HUDEP-2 (cell line): ENCODE measurements around the gene YY1.
"Not testable (repeated sequence)": the region's sequence is repeated elsewhere in the genome, so short reads cannot be mapped to it uniquely, and the experiment has no call there.

Experiments
- DNase-seq, 76 experiments: peaks; one replicate each; lab custom pipeline; 2025; ENCODE audit not compliant: unreplicated experiment in 76 of 76; lab: John Stamatoyannopoulos, UW

The YY1 gene

DNA sequence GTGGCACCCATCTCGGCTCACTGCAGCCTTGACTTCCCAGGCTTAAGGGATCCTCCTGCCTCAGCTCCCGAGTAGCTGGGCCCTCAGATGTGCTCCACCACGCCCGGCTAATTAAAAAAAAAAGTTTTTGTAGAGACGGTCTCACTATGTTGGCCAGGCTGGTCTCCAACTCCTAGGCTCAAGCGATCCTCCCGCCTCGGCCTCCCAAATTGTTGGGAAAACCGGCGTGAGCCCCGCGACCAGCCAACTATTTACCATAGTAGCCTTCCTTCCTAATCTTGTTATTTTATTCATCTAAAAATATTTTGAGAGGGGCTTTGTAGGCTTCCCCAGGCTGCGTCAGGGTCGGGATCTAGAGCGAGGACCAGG lies 25.4 kb upstream of the YY1 start:
- peak in 5 of 76 experiments; percentile 22 to 71 (median 38) for DNase-seq

DNA sequence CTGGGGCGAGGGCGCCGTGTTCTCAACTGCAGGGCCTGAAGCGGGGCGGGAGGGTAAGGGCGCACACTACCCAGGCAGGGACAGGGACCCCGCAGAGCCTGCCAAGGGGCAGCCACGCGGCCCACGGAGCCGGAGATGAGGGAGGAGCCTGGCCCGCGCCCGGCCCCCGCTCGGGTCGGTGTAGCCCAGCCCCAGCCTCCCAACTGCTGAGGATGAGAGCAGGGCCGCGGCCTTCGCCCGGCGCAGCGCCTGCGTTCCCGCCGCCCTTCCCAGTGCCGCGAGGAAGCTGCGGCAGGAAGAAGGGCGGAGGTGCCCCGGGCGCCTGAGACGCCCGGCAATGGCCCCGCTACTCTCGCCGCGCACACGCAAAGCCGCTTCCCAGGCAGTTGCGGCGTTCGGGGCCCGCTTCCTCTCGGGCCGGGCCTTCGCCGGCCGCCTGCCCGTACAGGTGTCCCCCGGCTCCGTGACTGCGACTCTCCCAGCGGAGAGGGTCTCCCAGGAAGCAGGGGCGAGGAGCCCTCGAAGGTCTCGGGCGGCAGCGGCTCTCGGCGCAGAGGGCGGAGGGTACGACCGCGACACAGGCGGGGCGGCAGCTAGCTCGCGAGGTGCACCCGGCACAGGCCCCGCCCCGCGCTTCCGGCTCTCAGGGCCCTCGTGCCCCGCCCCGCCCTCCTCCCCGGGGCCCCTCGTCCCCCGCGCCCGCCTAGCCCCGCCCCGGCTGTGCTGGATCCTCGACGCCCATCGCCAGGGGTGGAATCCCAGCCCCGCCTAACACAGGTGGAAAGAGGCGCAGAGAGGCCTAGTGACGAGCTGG lies 24.8 kb upstream of the YY1 start:
- DNase-seq, result peak in 75 of 76 experiments; percentile 10 to 96 (median 84)

DNA sequence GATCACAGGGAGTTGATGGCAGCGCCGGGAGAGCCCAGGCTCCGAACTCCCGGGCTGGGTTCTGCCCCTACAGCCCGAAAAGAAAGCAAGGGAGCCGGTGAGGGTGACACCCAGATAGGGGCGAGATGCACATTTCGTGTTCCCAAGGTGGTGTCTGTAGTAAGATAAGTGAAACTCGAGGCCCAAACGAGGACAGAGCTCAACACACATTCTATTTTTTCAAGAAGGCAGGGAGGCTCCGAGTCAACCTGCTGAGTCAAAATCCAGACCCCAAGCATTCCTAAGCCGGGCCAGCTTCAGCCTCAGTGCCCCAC lies 24.2 kb upstream of the YY1 start:
- DNase-seq, result peak in 30 of 76 experiments; percentile 37 to 96 (median 68)

DNA sequence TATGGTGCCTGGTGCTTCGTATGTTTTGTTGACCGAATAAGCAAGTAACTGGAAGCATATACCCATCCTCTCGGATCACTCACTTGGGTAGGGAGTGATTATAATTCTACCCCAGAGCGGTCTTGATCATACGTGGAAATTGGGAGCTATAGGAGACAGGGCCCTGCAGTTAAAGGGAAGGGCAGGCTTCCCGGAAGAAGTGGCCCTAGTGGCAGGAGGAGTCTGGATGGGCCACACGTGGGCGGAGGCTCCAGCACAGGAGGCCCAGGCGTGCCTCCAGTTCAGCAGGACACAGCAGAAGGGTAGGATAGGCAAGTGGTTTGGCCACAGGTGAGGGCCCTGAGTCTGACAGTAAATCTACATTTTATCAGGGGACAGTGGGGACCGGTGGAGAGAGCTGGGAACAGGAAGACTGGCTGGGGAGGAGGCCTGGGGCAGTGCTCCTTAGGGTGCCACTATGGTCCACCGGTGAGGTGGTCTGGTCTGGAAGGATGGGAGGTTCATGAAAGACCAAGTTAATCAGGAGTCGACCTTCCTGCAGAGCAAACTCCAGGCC lies 23.5 kb upstream of the YY1 start:
- DNase-seq, result peak in 13 of 76 experiments; percentile 8 to 39 (median 17)

DNA sequence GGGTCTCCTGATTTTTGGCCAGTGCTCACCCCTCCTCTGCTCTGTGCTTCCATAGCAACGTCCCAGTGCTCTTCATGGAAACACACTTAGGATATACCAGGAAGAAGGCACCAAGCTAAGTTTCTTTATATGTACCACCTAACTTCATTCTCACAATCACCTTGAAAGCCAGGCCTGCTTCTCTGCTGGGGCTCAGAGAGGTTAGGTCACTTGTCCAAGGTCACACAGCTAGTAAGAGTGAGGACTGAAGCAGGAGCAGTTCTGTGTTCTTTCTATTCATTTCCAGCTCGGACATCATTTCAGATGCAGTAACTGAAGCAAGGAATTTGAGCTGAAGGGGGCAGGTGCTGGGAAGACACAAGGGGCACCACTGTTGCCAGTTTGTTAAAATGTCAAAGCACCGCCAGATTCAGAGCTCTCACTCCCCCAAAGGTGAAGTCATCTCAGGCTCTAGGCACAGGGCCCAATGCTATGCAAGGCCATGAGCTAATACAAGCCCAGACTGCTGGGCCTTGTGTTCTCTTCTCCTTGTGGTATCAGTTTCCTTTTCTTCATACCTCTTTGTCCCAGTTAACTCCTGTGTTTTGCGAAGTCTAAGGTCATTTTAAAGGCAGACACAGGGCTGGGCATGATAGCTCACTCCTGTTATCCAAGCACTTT lies 19.7 kb upstream of the YY1 start:
- DNase-seq, result no peak

DNA sequence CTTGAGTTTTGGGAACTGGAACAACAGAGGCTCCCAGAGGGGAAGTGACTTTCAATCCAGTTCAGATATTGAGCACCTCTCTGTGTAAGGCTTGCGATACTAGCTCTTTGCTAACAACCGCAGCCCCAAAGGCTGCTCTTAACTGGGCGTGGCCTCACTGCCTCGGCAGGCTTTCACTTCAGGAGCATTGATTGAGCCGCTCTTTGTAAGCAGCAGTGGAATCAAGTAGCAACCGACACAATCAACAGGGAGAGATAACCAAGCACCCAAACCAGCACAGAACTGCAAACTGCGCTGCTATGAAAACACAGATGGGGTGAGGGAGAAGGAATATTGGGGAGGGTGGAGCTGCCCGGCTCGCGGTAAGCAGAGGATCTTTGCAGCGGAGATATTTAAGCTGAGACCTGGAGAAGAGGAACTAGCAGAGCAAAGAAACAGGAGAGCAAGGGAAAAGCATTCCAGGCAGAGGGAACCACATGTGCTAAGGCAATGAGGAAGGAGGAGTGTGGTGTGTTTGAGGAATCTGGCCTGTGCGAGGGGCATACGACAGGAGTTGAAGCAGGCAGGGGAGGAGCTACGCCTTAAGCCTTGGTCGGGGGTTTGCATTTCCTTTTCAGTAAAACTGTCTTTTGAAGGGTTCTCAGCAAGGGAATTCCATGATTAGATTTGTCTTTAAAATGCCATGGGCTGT lies 17.3 kb upstream of the YY1 start:
- peak in 66 of 76 experiments; percentile 8 to 81 (median 43) for DNase-seq

DNA sequence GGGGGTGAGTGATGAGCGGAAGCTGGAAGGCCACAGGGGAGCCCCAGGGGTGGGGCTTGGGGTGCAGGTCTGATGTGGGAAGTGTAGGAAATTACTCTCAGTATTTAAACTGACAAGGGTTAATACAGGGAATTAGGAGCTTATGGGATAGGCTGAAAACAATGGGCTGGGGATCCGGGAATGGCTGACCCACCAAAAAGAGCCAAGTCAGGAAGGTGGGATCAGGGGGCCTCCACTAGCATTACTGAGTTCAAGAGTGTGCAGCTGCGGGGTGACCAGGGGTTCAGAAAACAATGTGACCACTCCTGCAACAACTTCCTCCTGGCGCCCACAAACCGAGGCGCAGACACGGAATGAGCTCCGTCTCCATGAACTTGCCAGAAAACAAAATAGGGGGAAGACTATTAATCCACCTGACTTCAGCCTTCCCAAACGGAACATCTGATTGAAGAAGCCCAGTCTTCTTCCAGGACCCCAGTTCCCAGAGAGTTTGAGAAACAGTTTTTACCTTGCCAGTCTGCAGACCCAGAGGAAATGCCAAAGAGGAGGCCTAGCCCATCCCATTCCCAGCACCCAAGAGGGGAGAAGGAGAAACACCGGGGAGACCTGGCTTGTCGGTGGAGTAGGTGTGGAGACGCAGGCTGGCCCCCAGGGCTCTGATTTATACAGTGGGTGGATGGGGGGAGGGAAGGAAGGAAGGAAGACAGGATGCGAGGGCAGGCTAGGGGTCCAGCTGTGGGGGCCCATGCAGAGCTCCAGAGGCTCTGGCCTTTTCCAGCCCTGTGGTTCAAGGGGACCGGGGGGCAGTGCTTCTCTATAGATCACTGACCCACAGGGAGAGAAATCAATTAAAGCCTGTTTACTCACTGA lies 16.5 kb upstream of the YY1 start:
- no peak for DNase-seq

DNA sequence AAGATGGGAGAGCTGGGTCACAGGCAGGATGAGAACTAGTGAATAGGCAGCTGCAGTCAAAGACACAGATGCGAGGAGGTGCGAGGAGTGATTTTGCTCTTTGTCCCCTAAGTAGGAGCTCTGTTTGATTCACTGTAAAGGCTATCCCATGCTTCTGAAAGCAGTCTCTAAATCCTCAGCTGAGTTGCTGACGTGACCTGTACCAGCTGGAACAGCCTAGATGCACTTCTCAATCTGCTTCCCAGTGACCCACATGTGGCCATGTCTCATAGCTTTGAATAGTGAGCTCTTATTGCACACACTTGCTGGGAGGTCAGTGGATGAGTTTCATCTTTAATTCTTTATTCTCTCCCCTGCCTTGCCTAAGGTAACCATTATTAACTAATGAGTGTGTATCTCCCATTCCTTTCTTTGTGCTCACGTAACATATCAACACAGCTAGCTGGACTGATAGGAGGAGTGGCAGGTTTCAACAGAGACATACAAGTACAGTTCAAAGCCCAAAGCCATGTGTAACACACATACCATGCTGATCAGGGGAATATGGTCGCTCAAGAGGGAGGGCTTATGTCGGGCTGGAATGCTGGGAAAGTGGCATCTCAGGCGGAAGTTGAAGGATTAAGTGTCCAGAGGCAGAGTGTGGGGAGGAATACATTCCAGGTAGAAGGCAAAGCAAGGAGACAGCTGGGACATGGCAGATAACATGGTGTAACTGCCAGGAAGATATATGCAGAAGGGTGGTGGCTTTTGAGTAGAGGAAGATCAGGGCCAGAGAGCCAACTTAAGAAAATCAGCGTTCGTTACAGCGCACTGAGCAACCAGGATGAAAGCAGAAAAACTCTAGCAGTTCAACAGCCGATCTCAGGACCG lies 15.4 kb upstream of the YY1 start:
- DNase-seq, result peak in 6 of 76 experiments; percentile 5 to 23 (median 10)

DNA sequence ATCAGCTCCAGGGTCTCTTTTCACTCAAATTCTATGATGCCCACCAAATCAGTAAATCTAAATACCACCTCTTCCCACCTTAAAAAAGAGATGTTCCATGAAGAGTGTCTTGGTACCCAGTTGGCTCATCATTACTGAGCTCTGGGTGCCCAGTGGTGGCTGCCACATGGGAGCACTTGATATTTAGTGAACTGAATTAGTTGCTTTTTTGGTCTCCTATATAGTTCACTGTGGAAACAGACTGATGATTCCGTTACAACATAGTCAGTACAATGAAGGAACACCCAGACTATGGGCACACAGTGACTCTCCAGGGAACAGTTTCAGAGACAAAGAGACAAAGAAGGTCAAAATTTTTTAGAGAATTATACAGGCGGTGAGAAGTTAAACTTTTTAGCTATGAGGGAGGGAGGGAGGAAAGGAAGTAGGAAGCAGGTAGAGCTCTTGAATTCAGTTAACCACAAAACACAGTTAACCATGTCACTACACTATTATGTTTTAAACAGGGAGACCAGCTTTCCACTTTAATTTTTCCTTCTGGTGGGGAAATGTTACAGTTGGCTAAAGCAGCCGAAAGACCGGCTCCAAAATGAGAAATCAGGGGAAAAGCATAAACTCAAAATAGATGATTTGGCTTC lies 14.6 kb upstream of the YY1 start:
- DNase-seq, result no peak

DNA sequence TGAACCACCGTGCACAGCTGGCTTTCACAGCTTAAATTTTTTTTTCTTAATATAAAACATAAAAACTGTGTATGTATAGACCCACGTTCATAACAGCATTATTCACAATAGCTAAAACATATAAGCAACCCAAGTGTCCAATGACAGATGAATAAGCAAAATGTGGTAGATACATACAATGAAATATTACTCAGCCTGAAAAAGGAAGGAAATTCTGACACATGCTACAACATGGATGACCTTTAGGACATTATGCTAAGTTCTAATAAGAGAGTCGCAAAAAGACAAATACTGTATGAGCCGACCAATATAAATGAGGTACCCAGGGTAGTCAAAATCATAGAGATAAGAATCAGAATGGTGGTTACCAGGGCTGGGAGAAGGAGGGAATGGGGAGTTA lies 13.8 kb upstream of the YY1 start:
- no peak for DNase-seq

DNA sequence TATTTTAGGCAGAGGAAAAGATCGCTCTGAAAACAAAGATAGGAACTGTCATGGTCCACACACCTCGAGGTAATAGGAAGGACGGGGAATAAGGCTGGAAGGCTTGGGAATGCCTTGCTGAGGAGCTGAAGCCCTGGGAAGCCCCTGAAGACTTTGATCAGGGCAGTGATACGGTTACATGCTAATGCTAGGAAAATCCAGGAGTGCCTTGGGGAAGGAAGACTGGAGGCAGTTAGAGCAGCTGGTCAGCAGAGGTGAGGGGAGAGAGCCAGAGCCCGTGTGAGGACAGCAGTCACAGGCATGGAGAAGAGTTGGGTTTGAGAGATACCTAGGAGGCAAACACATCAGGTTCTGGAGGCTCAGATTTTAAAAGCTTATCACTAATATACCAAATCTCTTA lies 8.6 kb upstream of the YY1 start:
- no peak for DNase-seq

DNA sequence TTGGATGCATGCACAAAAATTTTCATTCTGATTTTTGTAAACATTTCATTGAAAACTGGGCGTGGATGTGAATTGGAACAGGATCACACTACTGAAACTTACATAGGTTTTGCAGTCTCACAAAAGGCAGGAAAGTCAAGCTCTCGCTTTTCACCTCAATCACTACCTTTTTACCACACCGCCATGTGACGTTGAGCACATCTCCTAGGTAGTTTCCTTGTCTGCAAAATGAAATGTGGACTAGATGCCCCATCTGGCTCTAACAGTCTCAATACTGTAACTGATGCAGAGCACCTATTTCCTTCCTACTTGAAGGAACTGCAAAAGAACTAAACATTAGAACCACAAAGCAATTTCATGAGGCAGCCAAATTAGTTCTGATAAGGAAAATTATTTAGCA lies 4.4 kb upstream of the YY1 start:
- DNase-seq, result no peak

DNA sequence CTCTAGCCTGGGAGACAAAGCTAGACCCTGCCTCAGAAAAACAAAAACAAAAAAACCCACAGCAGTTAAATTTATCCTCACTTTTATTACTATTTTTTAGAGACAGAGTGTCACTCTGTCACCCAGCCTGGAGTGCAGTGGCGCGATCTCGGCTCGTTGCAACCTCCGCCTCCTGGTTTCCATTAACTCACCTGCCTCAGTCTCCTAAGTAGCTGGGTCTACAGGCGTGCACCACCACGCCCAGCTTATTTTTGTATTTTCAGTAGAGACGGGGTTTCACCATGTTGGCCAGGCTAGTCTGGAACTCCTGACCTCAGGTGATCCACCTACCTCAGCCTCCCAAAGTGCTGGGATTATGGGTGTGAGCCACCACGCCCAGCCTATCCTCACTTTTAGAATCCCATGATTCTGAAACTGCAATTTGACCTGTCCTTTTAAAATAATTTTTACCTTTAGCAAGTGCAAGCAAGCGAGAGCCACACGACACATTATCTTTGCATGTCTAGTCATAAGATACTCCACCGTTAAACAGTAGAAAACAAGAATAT lies 2.6 kb upstream of the YY1 start:
- DNase-seq, result not testable (repeated sequence)

DNA sequence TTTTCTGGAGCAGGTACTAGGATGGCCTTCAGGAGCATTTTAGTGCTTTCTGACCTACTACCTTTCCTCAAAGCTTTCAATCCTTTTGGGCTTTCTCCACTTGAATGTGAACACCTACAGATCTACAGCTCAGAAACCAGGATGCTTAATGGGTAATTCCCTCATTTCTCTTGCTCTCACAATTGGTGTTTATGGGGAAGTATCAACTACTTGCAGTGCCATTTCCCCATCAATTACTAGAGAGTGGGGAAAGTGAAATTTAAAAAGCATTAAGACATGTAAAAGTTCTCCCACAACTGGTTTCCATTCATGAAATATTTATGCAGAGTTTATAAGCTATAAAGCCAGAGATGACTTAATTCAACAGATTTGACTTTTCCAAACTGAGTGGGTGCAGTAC lies 2.1 kb upstream of the YY1 start:
- no peak for DNase-seq

DNA sequence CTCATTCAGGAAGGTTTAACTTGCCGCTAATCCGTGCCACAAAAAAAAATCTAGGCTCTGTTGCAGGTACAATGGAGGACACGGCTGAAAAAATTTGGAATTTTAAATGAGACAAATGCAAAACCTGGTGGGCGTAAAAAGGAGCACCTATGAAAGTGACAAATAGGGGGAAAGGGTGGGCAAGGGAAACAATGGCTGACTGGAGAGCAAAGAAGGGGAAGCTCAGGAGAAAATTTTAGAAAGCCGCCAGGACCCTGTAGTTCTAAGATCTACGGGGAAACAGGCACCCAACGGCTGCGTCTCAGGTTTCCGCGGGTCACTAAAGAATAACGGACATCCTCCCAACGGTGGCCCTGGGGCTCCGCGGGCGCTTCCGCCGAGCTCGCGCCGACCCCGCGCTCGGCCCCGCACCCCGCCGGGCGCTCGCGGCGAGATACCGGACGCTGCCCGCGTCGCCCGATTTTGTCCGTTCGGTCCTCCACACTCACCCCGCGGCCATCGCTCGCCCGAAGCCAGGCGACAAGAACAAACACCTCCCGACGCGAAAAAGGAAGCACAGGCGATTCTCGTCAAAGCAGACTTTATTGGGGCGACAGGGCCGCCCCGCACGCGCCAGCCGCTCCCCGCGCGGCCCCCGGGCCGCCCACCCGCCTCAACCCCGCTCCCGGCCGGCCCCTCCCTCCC lies 1.1 kb upstream of the YY1 start:
- peak in 24 of 76 experiments; percentile 7 to 53 (median 22) for DNase-seq

DNA sequence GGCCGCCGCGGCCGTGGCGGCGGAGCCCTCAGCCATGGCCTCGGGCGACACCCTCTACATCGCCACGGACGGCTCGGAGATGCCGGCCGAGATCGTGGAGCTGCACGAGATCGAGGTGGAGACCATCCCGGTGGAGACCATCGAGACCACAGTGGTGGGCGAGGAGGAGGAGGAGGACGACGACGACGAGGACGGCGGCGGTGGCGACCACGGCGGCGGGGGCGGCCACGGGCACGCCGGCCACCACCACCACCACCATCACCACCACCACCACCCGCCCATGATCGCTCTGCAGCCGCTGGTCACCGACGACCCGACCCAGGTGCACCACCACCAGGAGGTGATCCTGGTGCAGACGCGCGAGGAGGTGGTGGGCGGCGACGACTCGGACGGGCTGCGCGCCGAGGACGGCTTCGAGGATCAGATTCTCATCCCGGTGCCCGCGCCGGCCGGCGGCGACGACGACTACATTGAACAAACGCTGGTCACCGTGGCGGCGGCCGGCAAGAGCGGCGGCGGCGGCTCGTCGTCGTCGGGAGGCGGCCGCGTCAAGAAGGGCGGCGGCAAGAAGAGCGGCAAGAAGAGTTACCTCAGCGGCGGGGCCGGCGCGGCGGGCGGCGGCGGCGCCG lies 381 bp downstream of the YY1 start:
- DNase-seq, result peak in 5 of 76 experiments; percentile 7 to 54 (median 22)

DNA sequence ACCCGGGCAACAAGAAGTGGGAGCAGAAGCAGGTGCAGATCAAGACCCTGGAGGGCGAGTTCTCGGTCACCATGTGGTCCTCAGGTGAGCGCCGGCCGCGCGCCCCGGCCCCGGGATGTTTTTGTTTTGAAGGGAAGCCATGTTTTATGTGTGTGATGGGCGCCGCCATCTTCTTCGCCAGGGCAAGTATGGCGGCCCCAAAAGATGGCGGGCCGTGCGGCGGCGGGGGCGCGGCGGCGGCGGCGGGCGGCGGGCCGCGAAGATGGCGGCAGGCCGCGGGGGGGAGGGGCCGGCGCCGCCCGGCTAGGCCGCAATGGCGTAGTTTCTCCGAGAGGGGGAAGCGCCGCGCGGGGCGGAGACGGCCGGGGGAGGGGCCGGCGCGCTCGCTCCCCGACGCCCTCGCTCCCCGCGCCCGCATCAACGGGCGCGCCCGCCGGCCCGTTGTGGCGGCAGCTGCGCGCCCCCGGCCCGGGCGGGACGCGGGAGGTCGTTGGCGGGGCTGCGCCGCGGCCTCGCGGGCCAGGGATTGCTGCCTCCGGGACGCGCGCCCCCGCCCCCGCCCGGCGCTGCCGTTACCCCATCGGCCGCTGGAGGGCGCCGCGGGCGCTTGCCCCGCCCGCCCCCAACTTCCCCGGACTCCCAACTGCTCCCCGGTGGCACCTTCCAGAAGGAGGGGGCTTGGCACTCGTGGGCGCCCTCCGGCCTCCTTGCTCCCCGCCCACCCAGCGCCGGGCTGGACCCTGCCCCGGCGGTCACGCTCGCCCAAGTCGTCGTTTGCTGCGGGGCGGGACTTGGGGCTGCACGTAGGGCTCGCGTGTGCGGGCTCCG lies 1.1 kb downstream of the YY1 start:
- DNase-seq, result peak in 74 of 76 experiments; percentile 4 to 88 (median 71)
